ENCODE results near the gene MEI1. TPM values are rescaled to one million over a fixed set of nuclear protein-coding genes. Genes with fewer than 3 reads are reported as not detected.

MEI1 gene
- total RNA-seq, 1 donor from 2014 or later: 0.41 TPM

DNA sequence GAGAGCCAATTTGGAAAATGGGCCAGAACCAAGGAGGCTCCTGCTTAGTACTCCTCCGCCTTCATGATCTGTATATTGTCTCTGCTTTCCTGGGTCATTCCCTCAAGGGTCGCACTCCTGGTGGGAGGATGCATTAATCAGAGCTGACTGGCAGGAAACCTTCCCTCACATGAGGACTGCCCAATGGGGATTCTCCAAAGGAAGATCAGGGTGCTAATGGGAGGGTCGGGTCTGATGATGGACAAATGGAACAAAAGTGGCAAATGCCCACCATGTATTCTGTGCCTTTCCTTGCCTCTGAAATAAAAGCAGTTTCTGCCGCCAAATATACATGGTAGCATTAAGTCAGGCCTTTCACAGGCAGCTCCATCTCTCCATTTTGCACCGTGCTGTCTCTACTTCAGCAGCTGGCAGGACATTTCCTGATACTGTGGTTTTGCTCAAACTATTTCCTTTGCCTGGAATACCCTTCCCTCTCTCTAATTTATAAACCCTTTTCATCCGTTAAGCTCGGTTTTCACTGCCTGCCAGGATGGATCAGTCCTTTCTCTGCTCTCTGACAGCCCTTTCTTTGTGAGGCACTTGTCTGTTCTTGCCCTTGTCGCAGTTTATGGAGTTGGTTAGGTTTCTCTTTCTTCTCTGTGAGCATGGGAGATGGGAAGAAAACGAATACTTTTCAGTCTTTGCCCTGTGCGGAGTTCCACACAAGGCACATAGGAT, 147.1 kb downstream of the MEI1 start:
- intact Hi-C loops (cut with DNase I): no loop called here
- DNase-seq (ENCODE audit: missing footprints): no peak
- ATAC-seq: no peak

DNA sequence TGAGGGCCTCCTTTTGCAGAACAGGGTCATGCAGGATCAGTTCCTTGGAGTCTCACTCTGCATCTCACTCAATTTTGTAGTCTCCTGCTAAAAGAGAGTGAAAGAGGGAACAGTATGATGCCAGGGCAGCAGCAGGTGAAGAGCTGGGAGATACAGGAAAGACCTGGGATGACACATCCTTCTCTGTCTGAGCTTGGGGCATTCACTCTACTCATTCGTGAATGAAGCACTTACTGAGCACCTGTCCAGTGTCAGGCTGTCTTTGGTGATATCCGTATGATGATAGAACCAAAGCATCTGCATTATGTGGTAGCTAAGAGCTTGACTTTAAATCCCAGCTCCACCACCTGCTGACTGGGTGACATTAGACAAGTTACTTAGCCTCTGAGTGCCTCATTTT, 148.0 kb downstream of the MEI1 start:
- ATAC-seq (no peak), DNase-seq (ENCODE audit: missing footprints) (no peak)
- intact Hi-C loops (cut with DNase I): no loop called here

DNA sequence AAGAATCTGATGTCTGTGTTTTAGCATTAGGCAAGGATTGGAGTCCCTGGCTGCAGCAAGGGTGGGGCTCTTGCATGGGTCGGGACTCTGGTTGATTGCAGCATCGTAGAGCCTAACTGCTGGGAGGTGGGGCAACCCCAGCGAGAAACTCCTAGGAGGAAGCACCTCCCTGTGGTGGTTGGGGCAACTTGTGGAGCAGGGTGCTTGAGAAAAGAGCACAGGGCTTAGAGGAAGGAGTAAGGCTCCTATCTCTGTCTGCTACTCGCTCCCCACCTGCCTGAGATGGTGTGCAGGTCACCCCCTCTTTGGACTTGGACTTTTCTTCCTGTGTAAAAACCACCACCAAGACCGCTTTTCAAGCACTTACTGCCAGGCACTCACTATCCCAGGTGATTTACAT, 149.2 kb downstream of the MEI1 start:
- no peak for DNase-seq (ENCODE audit: missing footprints)
- intact Hi-C loops (cut with DNase I): no loop called here
- ATAC-seq: peak; percentile 65

Other genes starting within 250 kb of the MEI1 start
- gene PHF5A, start 230.8 kb upstream of the MEI1 start, total RNA-seq: 25.5 TPM
- 810 TPM for gene ACO2, start 230.4 kb upstream of the MEI1 start, total RNA-seq
- gene POLR3H, start 155.0 kb upstream of the MEI1 start, total RNA-seq: 20.1 TPM
- 265 TPM for gene CSDC2, start 138.5 kb upstream of the MEI1 start, total RNA-seq
- gene PMM1, start 109.7 kb upstream of the MEI1 start, total RNA-seq: 16.2 TPM
- gene DESI1, start 78.5 kb upstream of the MEI1 start, total RNA-seq: 41.6 TPM
- gene XRCC6, start 78.2 kb upstream of the MEI1 start, total RNA-seq: 172 TPM
- gene SNU13, start 10.6 kb upstream of the MEI1 start, total RNA-seq: 216 TPM
- gene CCDC134, start 101.2 kb downstream of the MEI1 start, total RNA-seq: 4.1 TPM
- gene SREBF2, start 133.6 kb downstream of the MEI1 start, total RNA-seq: 75.5 TPM
- gene SHISA8, start 215.6 kb downstream of the MEI1 start, total RNA-seq: 6.8 TPM
- 1.2 TPM for gene TNFRSF13C, start 227.3 kb downstream of the MEI1 start, total RNA-seq
- 1.5 TPM for gene CENPM, start 247.6 kb downstream of the MEI1 start, total RNA-seq